Smooth muscle cell of the brain vasculature (primary cell): ENCODE data around the gene CCDC27.

Experiments used
- DNase-seq: peaks from one replicate; pipeline ENCODE4 v3.0.0-alpha.2; 2012; ENCODE audit warnings: low read depth, low spot score

Gene CCDC27

GRCh38 chr1:3753656-3754454 lies 1.6 kb downstream of the CCDC27 start:
- no peak for DNase-seq

DNA sequence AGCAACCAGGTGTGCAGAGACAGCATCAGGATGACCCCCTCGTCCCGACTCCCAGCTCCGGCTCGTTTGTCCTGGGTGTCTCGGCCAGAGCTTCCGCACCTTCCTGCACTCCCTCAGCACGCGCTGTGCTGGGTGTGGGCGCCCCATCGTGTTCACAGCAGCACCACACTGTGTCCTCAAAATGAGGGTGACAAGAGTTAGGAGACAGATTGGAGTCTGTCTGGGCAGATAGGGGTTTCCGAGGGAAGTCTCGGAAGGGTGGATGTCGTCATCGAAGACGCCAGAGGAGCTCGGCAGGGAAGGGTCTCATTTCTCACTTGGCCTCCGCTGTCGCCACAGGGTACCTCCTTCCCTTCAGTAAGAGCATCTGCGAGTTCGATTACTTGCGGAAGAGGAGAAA lies 4.1 kb downstream of the CCDC27 start:
- no peak for DNase-seq

DNA sequence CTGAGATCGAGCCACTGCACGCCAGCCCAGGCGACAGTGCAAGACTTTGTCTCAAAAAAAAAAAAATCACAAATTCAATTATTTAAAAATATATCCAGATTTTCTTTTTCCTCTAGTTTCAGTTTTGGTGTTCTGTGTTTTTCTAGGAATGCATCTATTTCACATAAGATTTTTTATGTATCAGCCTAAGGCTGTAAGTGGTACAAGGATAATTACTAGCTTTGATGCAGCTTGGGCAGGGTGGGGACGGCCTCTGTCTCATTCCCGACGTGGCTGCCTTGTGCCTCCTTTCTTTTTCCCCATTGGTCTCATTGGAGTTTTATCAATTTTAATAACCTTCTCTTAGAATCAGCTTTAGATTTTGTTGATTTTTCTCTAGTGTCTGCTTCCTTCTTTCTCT lies 6.9 kb downstream of the CCDC27 start:
- DNase-seq = no peak

DNA sequence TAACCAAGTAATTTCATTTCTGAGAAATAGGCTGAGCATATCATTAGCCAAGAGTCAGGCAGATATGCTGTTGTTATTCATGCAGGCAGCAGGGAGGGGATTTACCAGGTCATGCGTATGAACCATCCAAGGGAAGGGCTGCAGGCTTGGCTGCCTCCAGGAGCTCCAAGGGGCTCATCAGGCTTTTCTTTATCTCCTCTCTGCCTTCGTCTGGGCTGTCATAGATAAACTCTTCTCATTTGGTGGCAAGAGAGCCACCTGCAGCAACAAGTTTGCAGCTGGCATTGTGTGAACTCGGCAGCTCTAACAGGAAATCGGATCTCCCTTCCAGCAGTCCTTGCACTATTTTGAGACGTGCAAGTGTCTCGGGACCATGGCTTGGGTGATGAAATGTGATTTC lies 7.5 kb downstream of the CCDC27 start:
- no peak for DNase-seq

DNA sequence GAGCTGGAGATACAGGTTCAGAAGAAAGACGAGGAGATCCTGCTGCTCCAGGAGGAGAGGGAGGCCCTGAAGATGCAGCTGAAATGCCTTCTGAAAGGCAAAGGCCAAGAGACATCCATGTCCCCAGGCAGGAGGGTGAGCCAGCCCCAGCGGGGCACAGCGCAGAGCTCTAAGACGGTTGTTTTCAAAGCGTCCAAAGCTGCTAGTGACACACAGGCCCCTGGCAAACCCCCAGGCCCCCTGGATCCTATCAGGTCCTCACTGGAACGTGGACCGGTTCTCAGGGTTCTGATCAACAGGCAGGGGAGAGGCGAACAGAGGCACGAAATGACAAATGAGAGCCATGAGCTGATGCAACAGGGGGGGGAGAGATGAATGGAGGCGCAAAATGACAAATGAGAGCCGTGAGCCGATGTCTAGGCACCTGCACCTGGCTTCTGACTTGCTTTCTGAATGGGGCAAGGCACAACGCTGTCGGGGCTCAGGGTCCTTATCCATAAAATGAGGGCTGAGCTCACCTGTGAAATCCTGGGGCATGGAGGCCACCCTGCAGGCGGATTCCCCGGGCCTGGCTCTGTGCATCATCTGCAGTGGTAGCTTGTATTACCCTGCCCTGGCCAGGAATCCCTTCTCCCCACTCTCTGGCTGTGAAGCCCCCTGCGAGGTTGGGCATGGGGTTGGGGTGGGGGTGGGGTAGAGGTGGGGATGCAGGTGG lies 9.2 kb downstream of the CCDC27 start:
- DNase-seq = no peak

- no peak for DNase-seq
These were observed 10.1 kb downstream of the CCDC27 start for GRCh38 chr1:3762151-3762872.

DNA sequence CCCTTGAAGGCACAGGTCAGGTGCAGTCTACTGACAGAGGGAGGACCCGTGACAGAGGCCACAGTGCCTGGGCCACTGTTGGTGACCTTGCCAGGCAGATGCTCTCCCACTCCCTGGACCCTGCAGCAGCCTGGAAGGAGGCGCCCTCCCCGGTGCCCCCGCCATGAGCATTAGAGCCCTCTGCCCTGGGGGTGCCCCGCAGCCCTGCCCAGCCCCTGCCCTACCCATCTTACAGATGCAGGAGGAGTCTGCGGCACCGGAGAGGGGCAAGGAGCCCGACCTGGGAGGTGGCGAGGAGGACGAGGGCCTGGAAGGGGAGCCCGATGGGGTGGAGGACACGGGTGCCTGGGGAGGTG lies 10.6 kb downstream of the CCDC27 start:
- no peak for DNase-seq

DNA sequence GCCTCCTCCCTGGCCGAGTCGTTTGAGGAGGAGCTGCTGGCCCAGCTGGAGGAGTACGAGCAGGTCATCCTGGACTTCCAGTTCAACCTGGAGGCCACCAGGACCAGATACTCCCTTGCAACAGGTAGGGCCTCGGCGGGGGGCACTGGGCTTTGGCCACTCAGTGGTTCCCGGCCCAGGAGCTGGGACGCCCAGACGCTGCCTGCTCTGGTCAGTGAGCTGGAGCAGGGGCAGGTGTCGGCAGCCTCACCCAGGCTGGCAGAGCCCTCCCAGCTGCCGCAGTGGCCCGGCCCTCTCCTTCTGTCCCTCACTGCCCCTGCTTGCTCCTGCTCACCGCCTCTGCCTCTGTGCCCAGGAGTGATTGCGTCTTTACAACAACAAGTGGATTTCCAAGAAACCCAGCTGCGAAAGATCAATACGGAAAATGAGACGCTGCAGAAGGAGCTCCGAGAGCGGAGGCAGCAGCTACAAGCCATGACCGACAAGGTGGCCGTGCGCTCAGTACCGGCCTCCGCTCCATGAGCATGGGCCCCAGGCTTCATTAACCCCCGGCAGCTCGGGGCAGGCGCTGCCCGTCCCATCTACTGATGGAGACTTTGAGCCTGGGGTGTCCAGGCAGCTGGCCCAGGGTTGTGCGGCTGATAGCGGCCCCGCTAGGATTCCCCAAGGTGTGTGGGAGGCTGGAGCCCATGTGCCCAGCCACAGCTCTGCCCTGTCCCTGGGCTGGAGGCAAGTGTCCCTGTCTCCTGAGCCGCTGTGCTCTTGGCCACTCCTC lies 11.3 kb downstream of the CCDC27 start:
- DNase-seq = no peak

GRCh38 chr1:3767328-3767925 lies 15.2 kb downstream of the CCDC27 start:
- DNase-seq = no peak

DNA sequence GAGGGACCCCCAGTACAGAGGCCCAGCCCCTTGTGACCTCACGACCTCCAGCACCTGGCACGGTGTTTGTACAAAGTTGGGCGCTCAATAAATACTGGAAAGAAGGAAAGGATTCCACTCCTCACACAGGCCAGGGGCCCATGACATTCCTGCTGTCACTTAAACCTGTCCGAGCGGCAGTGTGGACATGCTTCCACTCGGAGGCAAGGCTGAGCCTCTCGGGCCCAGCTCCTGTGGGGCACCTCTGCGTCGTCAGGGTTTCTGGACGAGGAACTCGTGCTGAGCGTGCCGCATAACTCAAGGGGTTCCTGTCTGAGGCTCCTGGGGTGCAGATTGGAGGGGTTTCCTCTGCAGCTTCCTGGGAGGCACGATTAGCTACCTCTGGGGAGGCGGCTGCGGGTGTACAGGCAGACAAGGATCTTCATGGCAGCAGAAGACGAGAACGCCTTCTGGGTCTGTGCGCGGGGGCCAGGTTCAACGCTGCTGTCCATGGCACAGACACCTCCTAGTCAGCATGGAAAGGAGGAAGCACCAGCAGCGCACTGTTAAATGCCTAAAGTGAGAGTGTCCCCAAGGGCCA lies 16.7 kb downstream of the CCDC27 start:
- no peak for DNase-seq

DNA sequence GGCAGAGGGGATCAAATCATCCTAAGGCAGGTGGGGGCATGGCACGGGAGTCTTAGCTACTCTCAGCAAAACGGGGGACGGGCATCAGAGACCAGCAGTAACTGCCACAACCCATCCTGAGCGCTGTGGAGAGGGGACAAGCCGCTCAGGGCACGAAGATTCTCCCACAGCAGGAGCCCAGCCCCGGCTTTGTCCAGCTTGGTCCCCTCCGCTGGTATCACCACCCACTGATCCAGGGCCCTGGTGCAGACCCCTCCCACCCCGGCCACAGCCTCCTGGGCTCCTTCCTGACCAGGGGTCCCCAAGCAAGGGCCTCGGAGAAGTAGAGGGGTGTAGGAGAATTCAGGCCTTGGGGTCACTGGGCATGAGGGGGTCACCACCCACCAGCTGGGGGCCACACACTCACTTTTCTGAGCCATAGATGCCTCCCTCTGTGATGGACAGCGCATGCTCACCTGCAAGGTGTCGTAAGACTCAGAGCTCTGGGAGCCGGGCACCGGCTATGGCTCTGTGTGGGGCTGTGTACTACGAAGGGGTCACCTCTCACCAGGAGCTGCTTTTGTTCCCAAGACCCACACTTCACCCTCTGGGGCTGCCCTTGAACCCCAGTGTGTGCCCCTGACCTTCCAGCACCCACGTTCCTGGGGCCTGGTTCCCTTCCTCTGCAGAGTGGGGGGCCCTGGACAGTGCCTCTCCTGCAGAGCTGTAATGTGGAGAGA lies 18.0 kb downstream of the CCDC27 start:
- DNase-seq = no peak

DNA sequence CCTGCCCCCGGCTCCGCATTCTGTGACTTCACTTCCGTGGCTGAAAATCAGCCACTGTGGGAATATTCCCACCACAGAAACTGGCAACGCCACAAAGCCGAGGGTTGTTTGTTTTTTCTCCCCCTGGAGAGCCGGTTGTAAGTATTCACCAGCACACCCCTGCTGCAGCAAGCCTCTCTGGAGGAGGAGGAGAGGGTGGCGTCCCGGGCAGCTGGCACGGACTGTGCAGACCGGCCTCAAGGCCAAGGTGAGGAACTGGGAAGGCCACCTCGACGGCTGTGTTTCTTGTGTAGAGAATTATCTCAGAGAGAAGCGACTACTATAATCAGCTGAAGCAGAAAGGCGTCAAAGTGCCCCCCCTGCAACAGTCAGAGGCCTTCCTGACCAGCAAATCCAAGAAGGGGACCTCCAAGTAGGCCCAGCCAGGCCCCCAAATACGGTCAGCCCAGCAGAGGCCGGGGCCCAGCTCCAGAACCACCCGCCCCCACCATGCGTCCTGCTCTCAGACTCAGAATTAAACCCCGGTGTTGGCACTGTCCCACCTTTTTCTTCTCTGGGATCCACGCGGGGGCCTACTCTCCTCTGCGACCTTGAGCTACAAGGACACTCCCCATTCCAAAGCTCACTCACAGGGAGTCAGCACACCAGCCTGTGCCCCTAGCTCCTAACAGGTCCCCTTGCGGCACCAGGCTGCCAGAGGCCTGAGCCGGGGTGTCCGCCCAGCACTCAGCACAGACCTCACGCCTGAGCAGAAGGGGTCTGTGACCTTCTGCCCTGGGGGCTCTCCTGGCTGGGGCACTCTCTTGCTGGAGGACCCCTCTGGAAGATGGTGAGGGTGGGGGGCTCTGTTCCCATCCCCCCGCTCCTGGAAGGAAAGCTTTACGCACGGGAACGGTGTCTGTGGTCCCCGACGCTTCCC lies 19.1 kb downstream of the CCDC27 start:
- DNase-seq = no peak

DNA sequence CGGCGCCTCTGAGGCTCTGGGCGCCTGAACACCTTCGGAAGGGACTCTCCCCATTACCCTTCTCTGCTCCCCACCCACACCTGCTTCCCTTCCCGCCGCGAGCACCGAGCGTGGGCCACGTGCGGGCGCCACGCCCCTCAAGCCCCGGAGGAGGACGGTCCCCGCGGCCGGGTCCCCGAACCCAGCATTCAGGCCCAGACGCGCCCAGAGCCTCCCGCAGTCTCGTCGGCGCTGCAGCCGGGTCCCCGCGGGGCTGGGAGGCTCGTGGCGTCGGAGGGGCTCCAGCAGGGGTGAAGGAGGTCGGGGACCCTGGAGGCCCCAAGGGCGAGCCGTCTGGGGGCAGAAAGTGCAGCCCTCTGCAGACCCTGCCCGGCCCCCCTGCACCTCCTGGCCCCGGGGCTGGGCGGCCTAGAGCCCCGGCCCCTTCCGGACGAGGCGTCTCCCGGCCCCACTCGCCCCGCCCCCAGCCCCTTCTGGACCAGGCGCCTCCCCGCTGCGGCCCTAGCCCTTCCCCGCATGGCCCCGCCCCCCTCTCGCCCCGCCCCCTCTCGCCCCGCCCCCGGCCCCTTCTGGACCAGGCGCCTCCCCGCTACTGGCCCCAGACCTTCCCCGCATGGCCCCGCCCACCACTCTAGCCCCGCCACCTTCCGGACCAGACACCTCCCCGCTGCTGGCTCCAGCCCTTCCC lies 19.9 kb downstream of the CCDC27 start:
- no peak for DNase-seq

DNA sequence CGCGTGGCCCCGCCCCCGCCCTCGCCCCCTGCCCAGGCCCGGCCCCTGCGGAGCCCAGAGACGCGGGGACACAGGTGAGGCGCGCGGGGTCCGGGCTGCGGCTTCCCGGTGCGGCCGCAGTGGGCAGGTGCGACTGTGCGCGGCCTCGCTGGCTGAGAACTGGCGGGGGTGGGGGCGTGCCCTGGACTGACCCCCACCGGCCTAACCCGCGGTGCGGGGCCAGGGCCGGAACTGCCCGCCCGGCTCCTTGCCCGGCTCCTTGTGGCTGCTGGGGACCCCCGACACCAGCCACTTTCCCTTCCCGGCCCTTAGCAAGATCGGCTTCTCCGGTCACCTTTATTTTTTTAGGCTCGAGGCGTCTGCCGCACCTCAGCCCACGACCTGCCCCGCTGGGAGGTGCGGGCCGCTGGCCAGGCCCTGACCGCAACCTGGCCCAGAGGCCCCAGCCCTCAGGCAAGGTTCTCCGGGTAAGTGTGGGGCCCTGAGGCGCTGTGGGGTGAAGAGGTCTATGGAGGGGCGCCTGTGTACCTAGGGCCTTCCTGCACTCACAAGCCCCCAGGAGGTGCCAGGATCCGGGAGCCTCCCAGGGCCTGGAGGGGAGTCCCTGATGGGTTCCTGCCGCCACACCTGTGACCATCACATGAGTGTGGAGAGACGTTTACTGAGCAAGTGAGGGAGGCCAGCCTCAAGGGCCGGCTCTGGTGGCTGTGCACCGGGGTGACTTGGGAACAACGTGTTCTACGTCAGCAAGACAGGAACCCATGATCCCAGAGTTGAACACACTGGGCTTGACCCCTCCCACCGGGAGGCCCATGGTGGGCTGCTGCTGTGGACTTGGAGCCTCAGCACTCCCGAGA lies 20.7 kb downstream of the CCDC27 start, which contains the start of gene SMIM1:
SMIM1 (plus strand) TSS at position 35 of the 857 bp plus-strand sequence. CDS start 2,625 bp downstream, outside the sequence.
- DNase-seq = no peak

- no peak for DNase-seq
These were observed 21.5 kb downstream of the CCDC27 start for GRCh38 chr1:3773572-3774275.

DNA sequence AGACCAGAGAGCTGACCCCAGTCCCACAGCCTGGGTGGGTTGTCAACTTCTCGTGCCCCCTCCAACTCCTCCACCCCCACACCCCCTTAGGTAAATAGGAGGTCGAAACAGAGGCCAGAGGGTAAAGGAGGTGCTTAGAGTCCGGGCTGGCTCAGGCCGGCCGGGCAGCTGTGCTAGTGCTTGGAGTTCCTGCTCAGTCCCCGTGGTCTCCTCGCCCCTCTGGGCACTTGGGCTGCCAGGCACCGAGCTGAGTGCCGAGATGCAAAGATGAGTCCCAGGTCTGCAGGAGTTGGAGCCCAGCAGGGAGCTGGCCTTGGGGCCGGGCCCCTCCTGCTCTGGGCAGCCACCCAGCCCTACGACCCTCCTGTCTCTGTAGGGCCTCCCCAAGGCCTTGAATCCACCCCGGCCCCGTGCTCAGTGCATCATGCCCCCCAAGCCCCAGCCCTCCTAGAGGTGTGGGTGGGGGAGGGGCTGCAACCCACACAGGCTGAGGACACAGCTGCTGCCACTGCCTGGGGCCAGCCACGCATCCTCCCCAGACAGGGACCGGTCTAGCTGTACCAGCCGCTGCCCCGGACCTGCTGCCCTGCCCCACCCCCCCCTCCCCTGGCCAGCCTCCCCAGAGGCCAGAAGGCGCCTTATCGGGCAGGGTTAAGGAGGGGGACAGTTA lies 22.2 kb downstream of the CCDC27 start:
- DNase-seq = no peak
